Type B pancreatic cell (in vitro differentiated cells): Measurements from ENCODE around the gene ARMC2. TPM values are rescaled to one million over a fixed set of nuclear protein-coding genes. Genes with fewer than 3 reads are reported as not detected.

Experiments
- DNase-seq: peaks from one replicate; pipeline ENCODE4 v3.0.0; 2021; ENCODE audit warnings: mixed read lengths; ENCODE audit not compliant: unreplicated experiment; ENCODE audit errors: extremely low spot score
- H3K27ac Mint-ChIP-seq: 2 replicates; pipeline ENCODE4 v1.8.0; 2021; ENCODE audit warnings: mild to moderate bottlenecking, mixed read lengths
- H3K27me3 Mint-ChIP-seq: 2 replicates; pipeline ENCODE4 v1.8.0; 2021; ENCODE audit warnings: mixed read lengths
- H3K36me3 Mint-ChIP-seq: 2 replicates; pipeline ENCODE4 v1.8.0; 2021; ENCODE audit warnings: mixed read lengths
- H3K4me1 Mint-ChIP-seq: one replicate; pipeline ENCODE4 v1.8.0; 2021; ENCODE audit warnings: mixed read lengths; ENCODE audit not compliant: unreplicated experiment
- H3K4me3 Mint-ChIP-seq: 2 replicates; pipeline ENCODE4 v1.8.0; 2021; ENCODE audit warnings: mild to moderate bottlenecking, mixed read lengths
- H3K9me3 Mint-ChIP-seq: 2 replicates; pipeline ENCODE4 v1.8.0; 2021; ENCODE audit warnings: mixed read lengths
- total RNA-seq: library from RNA; stranded (reverse); gene quantifications from 2 replicates; pipeline ENCODE4 v1.2.1, GENCODE V29; 2021; ENCODE audit warnings: low replicate concordance
- TF ChIP-seq, protein P1 (sequence below): fragments of 200-600 bp; sonication (generic); conservative IDR thresholded peaks from 2 replicates; pipeline ENCODE4 v1.5.0; 2021; ENCODE audit warnings: antibody characterized with exemption, mild to moderate bottlenecking

Gene ARMC2
- total RNA-seq, 1 donor from 2014 or later: 15.5 TPM

DNA sequence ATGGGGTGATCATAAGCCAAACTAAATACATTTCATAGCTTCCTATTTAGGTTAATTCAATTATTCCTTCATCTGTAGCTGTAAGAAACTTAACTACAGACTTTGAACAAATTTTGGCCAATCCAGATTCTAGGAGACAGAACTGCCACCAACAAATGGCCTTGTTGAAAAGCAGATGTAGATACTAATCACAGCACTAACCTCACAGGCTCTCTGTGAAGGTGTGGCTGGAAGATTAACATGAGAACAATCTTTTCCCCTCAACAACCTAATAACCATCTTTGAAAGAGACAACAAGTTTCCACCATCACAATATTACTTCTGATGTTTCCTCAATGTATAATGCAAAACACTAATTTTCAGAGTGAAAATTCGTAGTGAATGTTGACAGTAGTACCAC is 158.6 kb downstream of the ARMC2 start:
- DNase-seq: no peak
- H3K36me3 Mint-ChIP-seq: no peaks in the 10 kb centered on the region
- H3K9me3 Mint-ChIP-seq: no peaks in the 10 kb centered on the region
- peak overlapping the region; percentile 98 for H3K4me3 Mint-ChIP-seq
- peaks cover 41% of the 10 kb centered on the region for H3K4me1 Mint-ChIP-seq
- TF ChIP-seq, protein P1, sequence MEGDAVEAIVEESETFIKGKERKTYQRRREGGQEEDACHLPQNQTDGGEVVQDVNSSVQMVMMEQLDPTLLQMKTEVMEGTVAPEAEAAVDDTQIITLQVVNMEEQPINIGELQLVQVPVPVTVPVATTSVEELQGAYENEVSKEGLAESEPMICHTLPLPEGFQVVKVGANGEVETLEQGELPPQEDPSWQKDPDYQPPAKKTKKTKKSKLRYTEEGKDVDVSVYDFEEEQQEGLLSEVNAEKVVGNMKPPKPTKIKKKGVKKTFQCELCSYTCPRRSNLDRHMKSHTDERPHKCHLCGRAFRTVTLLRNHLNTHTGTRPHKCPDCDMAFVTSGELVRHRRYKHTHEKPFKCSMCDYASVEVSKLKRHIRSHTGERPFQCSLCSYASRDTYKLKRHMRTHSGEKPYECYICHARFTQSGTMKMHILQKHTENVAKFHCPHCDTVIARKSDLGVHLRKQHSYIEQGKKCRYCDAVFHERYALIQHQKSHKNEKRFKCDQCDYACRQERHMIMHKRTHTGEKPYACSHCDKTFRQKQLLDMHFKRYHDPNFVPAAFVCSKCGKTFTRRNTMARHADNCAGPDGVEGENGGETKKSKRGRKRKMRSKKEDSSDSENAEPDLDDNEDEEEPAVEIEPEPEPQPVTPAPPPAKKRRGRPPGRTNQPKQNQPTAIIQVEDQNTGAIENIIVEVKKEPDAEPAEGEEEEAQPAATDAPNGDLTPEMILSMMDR: no peak
- no peaks in the 10 kb centered on the region for H3K27me3 Mint-ChIP-seq
- H3K27ac Mint-ChIP-seq: peak overlapping the region; percentile 11

DNA sequence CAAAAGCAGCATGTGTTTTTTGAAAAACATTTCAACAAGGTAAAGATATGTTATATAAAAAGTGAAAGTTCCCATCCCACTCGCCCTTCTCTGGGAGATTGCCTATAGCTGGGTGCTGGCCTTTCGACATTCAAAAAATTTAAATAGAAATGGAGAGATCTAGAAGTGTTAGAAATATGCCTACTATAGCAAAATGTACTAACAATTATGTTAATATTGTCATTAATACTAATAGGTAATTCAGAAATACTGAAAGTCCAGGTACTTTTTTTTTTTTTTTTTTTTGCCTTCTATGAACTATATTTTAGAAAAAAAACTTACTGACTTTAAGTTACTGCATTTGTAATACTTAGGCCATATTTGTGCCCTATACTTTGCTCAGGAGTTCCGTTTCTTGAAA is 159.3 kb downstream of the ARMC2 start:
- H3K9me3 Mint-ChIP-seq: no peaks in the 10 kb centered on the region
- H3K4me1 Mint-ChIP-seq: peaks cover 34% of the 10 kb centered on the region
- H3K36me3 Mint-ChIP-seq: no peaks in the 10 kb centered on the region
- DNase-seq: no peak
- H3K4me3 Mint-ChIP-seq: peak overlapping the region; percentile 98
- H3K27ac Mint-ChIP-seq: peak overlapping the region; percentile 98
- TF ChIP-seq, protein P1: no peak
- H3K27me3 Mint-ChIP-seq: no peaks in the 10 kb centered on the region

DNA sequence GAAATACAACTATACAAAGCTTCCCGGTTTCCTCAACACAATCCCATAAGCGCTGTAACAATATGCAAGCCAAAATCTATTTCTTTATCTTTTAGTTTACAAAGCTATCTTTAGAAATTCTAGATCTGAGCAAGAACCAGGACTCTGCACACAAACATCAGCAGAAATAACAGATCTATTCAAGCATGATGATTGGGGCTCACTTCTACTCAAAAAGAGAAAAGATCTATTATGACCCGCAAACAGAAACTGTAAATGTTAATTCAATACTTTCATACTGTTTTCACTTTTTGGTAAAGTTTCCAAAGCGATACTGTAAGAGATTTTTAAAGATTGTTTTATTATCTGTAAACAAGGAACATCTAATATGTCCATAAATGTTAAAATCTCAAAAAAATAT is 159.8 kb downstream of the ARMC2 start:
- H3K27me3 Mint-ChIP-seq: no peaks in the 10 kb centered on the region
- peak overlapping the region; percentile 98 for H3K4me3 Mint-ChIP-seq
- no peaks in the 10 kb centered on the region for H3K36me3 Mint-ChIP-seq
- no peak for DNase-seq
- peaks cover 32% of the 10 kb centered on the region for H3K4me1 Mint-ChIP-seq
- H3K9me3 Mint-ChIP-seq: no peaks in the 10 kb centered on the region
- peak overlapping the region; percentile 98 for H3K27ac Mint-ChIP-seq
- TF ChIP-seq, protein P1: no peak

DNA sequence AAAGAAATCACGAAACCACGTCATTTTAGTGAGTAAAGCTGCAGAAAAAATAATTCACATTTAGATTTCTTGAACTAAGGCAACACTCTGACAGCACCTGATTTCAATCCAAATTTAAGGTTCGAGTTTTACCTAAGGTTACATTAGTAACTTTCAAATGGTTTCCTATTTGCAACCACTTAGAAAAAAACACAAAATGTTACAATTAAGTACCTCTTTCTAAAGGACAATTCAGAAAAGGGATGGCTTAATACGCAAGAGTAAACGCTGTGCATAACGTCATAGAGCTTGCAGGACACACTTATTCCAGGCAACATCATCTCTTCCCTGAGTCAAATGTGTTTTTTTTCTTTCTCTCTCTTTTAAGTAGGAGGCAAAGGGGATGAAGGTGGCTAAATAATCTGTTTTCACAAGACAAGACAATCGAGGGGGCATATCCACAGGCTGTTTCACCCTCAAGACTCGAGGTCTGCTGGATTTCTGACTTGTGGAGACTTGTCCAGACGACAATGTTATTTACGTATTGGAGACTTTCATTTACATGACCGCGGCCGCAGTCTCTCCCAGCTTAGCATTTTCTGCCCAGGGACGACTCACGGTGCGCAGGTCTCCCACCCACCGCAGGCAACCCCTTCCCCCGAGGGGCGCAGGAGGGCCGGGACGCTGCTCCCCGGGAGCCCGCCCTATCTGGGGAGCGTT is 160.5 kb downstream of the ARMC2 start:
- TF ChIP-seq, protein P1: no peak
- DNase-seq: no peak
- H3K27ac Mint-ChIP-seq: peak overlapping the region; percentile 98
- peaks cover 27% of the 10 kb centered on the region for H3K4me1 Mint-ChIP-seq
- H3K9me3 Mint-ChIP-seq: no peaks in the 10 kb centered on the region
- H3K27me3 Mint-ChIP-seq: no peaks in the 10 kb centered on the region
- H3K36me3 Mint-ChIP-seq: no peaks in the 10 kb centered on the region
- peak overlapping the region; percentile 98 for H3K4me3 Mint-ChIP-seq

DNA sequence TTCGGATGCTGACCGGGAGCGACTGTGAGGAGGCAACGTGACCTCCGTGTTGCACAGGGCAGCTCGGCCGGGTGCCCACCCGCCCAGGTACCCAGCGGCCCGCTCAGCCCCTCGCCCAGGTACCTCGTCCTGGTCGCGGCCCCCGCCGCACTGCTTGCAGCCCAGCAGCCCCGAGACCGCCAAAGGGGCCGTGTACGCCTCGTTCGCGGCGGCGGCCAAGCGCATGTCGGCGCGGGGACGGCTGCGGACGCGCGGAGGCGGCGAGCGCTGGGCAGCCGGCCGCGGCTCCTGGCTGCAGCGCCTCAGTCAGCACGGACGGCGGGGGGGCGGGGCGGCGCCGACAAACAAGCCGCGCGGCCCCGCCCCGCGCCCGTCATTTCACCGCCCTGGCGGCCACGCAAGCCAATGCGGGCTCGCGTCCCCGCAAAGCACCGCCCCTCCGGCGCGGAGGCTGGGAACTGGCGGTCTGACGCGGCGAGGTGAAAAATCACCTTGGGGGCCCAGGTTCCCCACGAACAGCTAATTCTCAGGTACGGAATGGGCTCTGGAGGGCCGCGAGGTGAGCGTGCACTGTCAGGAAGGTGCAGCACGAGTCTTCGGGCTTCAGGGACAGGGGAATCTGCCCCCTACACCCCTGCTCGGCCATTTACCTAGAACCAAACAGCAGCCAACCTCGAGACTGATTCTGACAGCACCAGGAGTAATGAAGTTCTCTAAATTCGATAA is 161.2 kb downstream of the ARMC2 start:
- DNase-seq: peak; percentile 91
- H3K27me3 Mint-ChIP-seq: no peaks in the 10 kb centered on the region
- H3K27ac Mint-ChIP-seq: peak overlapping the region; percentile 98
- TF ChIP-seq, protein P1: peak; percentile 63
- H3K9me3 Mint-ChIP-seq: no peaks in the 10 kb centered on the region
- peaks cover 23% of the 10 kb centered on the region for H3K4me1 Mint-ChIP-seq
- H3K4me3 Mint-ChIP-seq: peak overlapping the region; percentile 94
- H3K36me3 Mint-ChIP-seq: no peaks in the 10 kb centered on the region
